ENCODE measurements around the gene IVNS1ABP. TPM values are rescaled to one million over a fixed set of nuclear protein-coding genes. Genes with fewer than 3 reads are reported as not detected.
A peak's percentile ranks its signal among the peaks of the same experiment; 100 is the strongest.

Gene IVNS1ABP
- total and polyA plus RNA-seq, 9 of the 15 experiments (the other 6 are each of a cell fraction or from before 2014, with no cell fraction given): 30.6 to 126 (median 77.7) TPM

- TF ChIP-seq USF2 (CRISPR knock-in tag; IDR thresholded peaks at IDR 0.05): no peak
- no peak for TF ChIP-seq ZNF764 (CRISPR knock-in tag; IDR thresholded peaks at IDR 0.05; ENCODE audit: low read depth)
- no peak; the same call in 1 of the 2 replicates for TF ChIP-seq ATF1 (CRISPR knock-in tag; IDR thresholded peaks at IDR 0.05)
- TF ChIP-seq ATF1 (tag; IDR thresholded peaks at IDR 0.05): peak; percentile 91
- no peak for TF ChIP-seq ILF3 (IDR thresholded peaks at IDR 0.05; ENCODE audit: borderline replicate concordance)
- TF ChIP-seq HINFP (tag; conservative IDR thresholded peaks at IDR 0.05; ENCODE audit: low read depth): no peak
- no peak for TF ChIP-seq ZFP30 (CRISPR knock-in tag; IDR thresholded peaks at IDR 0.05; ENCODE audit: borderline replicate concordance)
- no peak for TF ChIP-seq PHB2 (IDR thresholded peaks at IDR 0.05; ENCODE audit: low read depth)
- no peak for TF ChIP-seq ZZZ3 (IDR thresholded peaks at IDR 0.05)
- TF ChIP-seq E2F8 (IDR thresholded peaks at IDR 0.05; ENCODE audit: low read depth, partially characterized antibody): peak; percentile 15
- no peak for TF ChIP-seq ZNF740 (CRISPR knock-in tag; IDR thresholded peaks at IDR 0.05)
- 0 out of 4 replicates have a peak, but pooled peaks of 1 of the 2 experiments have one; percentile 39 for TF ChIP-seq ZNF740 (tag; IDR thresholded peaks at IDR 0.05)
- TF ChIP-seq NUFIP1 (IDR thresholded peaks at IDR 0.05; ENCODE audit: partially characterized antibody): no peak
- peak; percentile 82; the same call in 1 of the 2 replicates for TF ChIP-seq NR4A1 (CRISPR knock-in tag; IDR thresholded peaks at IDR 0.05)
- TF ChIP-seq NR4A1 (tag; IDR thresholded peaks at IDR 0.05): no peak; the same call in 1 of the 2 replicates
- TF ChIP-seq TCF3 (CRISPR knock-in tag; IDR thresholded peaks at IDR 0.05): no peak
- TF ChIP-seq HMGXB4 (CRISPR knock-in tag; IDR thresholded peaks at IDR 0.05): peak; percentile 56; the same call in 1 of the 2 replicates
- TF ChIP-seq SREBF2 (CRISPR knock-in tag; IDR thresholded peaks at IDR 0.05): no peak
These were observed 645 bp downstream of the IVNS1ABP start (continued) for GRCh38 chr1:185316163-185317033.
